ENCODE results near the gene ATP5F1A. TPM values are rescaled to one million over a fixed set of nuclear protein-coding genes. Genes with fewer than 3 reads are reported as not detected.

Gene ATP5F1A
- total RNA-seq, 1 experiment from 2014 or later, result 298 TPM

DNA sequence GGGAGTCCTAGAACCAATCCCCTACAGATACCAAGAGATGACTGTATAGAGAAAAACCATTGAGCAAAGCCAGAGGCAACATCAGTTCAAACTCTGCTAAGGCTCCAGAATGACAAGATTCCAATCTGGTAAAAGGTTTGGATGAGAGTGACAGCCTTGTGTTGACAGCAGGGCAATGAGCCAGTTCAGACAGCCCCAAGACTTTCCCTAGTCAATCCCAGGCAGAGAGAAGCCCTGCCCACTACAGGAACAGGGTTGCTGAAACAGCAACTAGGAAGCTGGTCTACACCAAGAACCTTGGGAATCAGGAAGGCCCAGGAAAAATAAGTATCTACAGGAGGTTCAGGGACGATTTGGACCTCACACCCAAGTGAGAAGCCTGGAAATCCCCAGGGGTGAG, 29.3 kb downstream of the ATP5F1A start:
- TF ChIP-seq POLR2AphosphoS5 (IDR thresholded peaks at IDR 0.05; ENCODE audit: low read depth, low read length) (no peak), TCF7L2 (IDR thresholded peaks at IDR 0.05; ENCODE audit: low read depth, low read length) (no peak), SIN3A (IDR thresholded peaks at IDR 0.05; ENCODE audit: borderline replicate concordance, insufficient read depth, low read depth, low read length) (no peak)
- TF ChIP-seq, protein P1, sequence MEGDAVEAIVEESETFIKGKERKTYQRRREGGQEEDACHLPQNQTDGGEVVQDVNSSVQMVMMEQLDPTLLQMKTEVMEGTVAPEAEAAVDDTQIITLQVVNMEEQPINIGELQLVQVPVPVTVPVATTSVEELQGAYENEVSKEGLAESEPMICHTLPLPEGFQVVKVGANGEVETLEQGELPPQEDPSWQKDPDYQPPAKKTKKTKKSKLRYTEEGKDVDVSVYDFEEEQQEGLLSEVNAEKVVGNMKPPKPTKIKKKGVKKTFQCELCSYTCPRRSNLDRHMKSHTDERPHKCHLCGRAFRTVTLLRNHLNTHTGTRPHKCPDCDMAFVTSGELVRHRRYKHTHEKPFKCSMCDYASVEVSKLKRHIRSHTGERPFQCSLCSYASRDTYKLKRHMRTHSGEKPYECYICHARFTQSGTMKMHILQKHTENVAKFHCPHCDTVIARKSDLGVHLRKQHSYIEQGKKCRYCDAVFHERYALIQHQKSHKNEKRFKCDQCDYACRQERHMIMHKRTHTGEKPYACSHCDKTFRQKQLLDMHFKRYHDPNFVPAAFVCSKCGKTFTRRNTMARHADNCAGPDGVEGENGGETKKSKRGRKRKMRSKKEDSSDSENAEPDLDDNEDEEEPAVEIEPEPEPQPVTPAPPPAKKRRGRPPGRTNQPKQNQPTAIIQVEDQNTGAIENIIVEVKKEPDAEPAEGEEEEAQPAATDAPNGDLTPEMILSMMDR (IDR thresholded peaks at IDR 0.05), result no peak
- TF ChIP-seq, protein P2, sequence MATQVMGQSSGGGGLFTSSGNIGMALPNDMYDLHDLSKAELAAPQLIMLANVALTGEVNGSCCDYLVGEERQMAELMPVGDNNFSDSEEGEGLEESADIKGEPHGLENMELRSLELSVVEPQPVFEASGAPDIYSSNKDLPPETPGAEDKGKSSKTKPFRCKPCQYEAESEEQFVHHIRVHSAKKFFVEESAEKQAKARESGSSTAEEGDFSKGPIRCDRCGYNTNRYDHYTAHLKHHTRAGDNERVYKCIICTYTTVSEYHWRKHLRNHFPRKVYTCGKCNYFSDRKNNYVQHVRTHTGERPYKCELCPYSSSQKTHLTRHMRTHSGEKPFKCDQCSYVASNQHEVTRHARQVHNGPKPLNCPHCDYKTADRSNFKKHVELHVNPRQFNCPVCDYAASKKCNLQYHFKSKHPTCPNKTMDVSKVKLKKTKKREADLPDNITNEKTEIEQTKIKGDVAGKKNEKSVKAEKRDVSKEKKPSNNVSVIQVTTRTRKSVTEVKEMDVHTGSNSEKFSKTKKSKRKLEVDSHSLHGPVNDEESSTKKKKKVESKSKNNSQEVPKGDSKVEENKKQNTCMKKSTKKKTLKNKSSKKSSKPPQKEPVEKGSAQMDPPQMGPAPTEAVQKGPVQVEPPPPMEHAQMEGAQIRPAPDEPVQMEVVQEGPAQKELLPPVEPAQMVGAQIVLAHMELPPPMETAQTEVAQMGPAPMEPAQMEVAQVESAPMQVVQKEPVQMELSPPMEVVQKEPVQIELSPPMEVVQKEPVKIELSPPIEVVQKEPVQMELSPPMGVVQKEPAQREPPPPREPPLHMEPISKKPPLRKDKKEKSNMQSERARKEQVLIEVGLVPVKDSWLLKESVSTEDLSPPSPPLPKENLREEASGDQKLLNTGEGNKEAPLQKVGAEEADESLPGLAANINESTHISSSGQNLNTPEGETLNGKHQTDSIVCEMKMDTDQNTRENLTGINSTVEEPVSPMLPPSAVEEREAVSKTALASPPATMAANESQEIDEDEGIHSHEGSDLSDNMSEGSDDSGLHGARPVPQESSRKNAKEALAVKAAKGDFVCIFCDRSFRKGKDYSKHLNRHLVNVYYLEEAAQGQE (IDR thresholded peaks at IDR 0.05; ENCODE audit: insufficient read depth in 1 of 2, low read depth in 2 of 2, low read length in 1 of 2), result no peak
- POLR2A ChIA-PET, result no interaction called here
- in situ Hi-C loops (cut with HindIII; ENCODE audit: low pct_unique_long_range_greater_than_20kb, low sequenced_read_pairs) (no loop called here), intact Hi-C loops (cut with micrococcal nuclease; ENCODE audit: unreplicated experiment) (no loop called here)
- DNase-seq (ENCODE audit: low read depth, low spot score), result no peak
- ATAC-seq, result no peak
- Histone ChIP-seq H3K27me3 (ENCODE audit: control insufficient read depth, insufficient read depth, low read length) (no peaks in the 10 kb centered on the region), H3K4me1 (ENCODE audit: control insufficient read depth, insufficient read depth, low read length) (no peaks in the 10 kb centered on the region), H3K9me3 (ENCODE audit: control insufficient read depth, insufficient read depth, low read depth, low read length) (no peaks in the 10 kb centered on the region), H3K27ac (ENCODE audit: low read length) (no peak overlapping the region), H3K4me3 (ENCODE audit: low read depth in 2 of 2, low read length in 2 of 2) (no peak overlapping the region), H3K36me3 (ENCODE audit: control insufficient read depth, insufficient read depth, low read length) (no peaks in the 10 kb centered on the region; the same call in none of the 2 replicates)
- CTCF ChIA-PET, result no interaction called here
- no TSS peak for BruUV-seq (replicated peaks)

DNA sequence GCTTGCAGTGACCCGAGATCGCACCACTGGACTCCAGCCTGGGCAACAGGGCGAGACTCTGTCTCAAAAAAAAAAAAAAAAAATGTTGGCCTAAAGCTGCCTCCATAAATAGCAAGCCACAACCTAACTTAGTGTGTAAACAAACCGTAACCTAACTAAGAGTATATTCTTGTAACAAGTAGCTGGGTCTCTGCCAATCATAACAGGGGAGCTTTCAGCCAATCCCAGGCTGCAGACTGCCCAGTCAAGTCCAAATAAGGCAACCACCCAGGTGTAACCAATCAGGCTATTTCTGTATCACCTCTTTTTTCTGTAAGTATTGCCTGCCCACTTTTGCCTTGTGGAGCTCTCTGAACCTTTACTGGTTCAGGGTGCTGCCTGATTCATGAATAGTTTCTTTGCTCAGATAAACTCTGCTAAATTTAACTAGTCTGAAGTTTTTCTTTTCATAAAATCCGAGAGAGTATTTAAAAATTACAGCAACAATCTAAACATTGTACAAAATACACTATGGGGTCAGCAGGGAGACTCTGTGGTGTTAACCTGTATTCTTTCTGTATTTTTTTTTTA, 30.6 kb downstream of the ATP5F1A start:
- no peak for ATAC-seq
- Histone ChIP-seq H3K4me1 (ENCODE audit: control insufficient read depth, insufficient read depth, low read length) (no peaks in the 10 kb centered on the region), H3K27me3 (ENCODE audit: control insufficient read depth, insufficient read depth, low read length) (no peaks in the 10 kb centered on the region), H3K4me3 (ENCODE audit: low read depth in 2 of 2, low read length in 2 of 2) (no peak overlapping the region), H3K9me3 (ENCODE audit: control insufficient read depth, insufficient read depth, low read depth, low read length) (no peaks in the 10 kb centered on the region), H3K27ac (ENCODE audit: low read length) (no peak overlapping the region), H3K36me3 (ENCODE audit: control insufficient read depth, insufficient read depth, low read length) (no peaks in the 10 kb centered on the region; the same call in none of the 2 replicates)
- POLR2A ChIA-PET, result no interaction called here
- CTCF ChIA-PET, result no interaction called here
- DNase-seq (ENCODE audit: low read depth, low spot score), result no peak
- BruUV-seq (replicated peaks), result no TSS peak
- TF ChIP-seq, protein P2 (IDR thresholded peaks at IDR 0.05; ENCODE audit: insufficient read depth in 1 of 2, low read depth in 2 of 2, low read length in 1 of 2), result no peak
- TF ChIP-seq TCF7L2 (IDR thresholded peaks at IDR 0.05; ENCODE audit: low read depth, low read length), result no peak
- TF ChIP-seq POLR2AphosphoS5 (IDR thresholded peaks at IDR 0.05; ENCODE audit: low read depth, low read length), result no peak
- TF ChIP-seq SIN3A (IDR thresholded peaks at IDR 0.05; ENCODE audit: borderline replicate concordance, insufficient read depth, low read depth, low read length), result no peak
- TF ChIP-seq, protein P1 (IDR thresholded peaks at IDR 0.05), result no peak
- intact Hi-C loops (cut with micrococcal nuclease; ENCODE audit: unreplicated experiment), result no loop called here
- in situ Hi-C loops (cut with HindIII; ENCODE audit: low pct_unique_long_range_greater_than_20kb, low sequenced_read_pairs), result no loop called here

Data from Panc1 (cell line).